Bone marrow (tissue), 2 donors: ENCODE data around the gene GABRG3.

Source experiments
- DNase-seq, 2 donors: peaks; one replicate each; lab custom pipeline; 2025; lab: John Stamatoyannopoulos, UW

Gene GABRG3

GRCh38 chr15:27111323-27111722 is 140.3 kb downstream of the GABRG3 start:
- DNase-seq = no peak

GRCh38 chr15:27114473-27114872 is 143.5 kb downstream of the GABRG3 start:
- no peak for DNase-seq

GRCh38 chr15:27119695-27120266 is 148.8 kb downstream of the GABRG3 start:
- DNase-seq = no peak

- no peak for DNase-seq
Measured at GRCh38 chr15:27121672-27122071, 150.7 kb downstream of the GABRG3 start.

GRCh38 chr15:27123291-27123690 is 152.3 kb downstream of the GABRG3 start:
- DNase-seq = no peak

GRCh38 chr15:27123808-27124207 is 152.8 kb downstream of the GABRG3 start:
- DNase-seq = no peak

- no peak for DNase-seq
Measured at GRCh38 chr15:27124287-27124871, 153.4 kb downstream of the GABRG3 start.

GRCh38 chr15:27125185-27125584 is 154.2 kb downstream of the GABRG3 start:
- no peak for DNase-seq

- no peak for DNase-seq
Measured at GRCh38 chr15:27126449-27126848, 155.5 kb downstream of the GABRG3 start.

GRCh38 chr15:27127815-27128570 is 157.0 kb downstream of the GABRG3 start:
- no peak for DNase-seq

GRCh38 chr15:27133249-27133648 is 162.3 kb downstream of the GABRG3 start:
- no peak for DNase-seq

GRCh38 chr15:27134481-27134880 is 163.5 kb downstream of the GABRG3 start:
- no peak for DNase-seq

- DNase-seq = no peak
Measured at GRCh38 chr15:27135151-27135550, 164.2 kb downstream of the GABRG3 start.

GRCh38 chr15:27137127-27137526 is 166.1 kb downstream of the GABRG3 start:
- no peak for DNase-seq

- no peak for DNase-seq
Measured at GRCh38 chr15:27165590-27165989, 194.6 kb downstream of the GABRG3 start.

GRCh38 chr15:27166917-27167316 is 195.9 kb downstream of the GABRG3 start:
- no peak for DNase-seq

GRCh38 chr15:27167738-27168137 is 196.8 kb downstream of the GABRG3 start:
- no peak for DNase-seq

GRCh38 chr15:27170851-27171250 is 199.9 kb downstream of the GABRG3 start:
- no peak for DNase-seq

- DNase-seq = no peak
Measured at GRCh38 chr15:27172821-27173220, 201.8 kb downstream of the GABRG3 start.

GRCh38 chr15:27175472-27176153 is 204.6 kb downstream of the GABRG3 start:
- DNase-seq = no peak

- DNase-seq = no peak
Measured at GRCh38 chr15:27176785-27177406, 205.9 kb downstream of the GABRG3 start.

- DNase-seq = no peak
Measured at GRCh38 chr15:27179789-27180188, 208.8 kb downstream of the GABRG3 start.
